NCI-H69 (cell line): ENCODE results near the gene HPS3.

ENCODE experiments used
- DNase-seq: peaks from one replicate; lab custom pipeline; 2025; lab: John Stamatoyannopoulos, UW

The HPS3 gene

DNA sequence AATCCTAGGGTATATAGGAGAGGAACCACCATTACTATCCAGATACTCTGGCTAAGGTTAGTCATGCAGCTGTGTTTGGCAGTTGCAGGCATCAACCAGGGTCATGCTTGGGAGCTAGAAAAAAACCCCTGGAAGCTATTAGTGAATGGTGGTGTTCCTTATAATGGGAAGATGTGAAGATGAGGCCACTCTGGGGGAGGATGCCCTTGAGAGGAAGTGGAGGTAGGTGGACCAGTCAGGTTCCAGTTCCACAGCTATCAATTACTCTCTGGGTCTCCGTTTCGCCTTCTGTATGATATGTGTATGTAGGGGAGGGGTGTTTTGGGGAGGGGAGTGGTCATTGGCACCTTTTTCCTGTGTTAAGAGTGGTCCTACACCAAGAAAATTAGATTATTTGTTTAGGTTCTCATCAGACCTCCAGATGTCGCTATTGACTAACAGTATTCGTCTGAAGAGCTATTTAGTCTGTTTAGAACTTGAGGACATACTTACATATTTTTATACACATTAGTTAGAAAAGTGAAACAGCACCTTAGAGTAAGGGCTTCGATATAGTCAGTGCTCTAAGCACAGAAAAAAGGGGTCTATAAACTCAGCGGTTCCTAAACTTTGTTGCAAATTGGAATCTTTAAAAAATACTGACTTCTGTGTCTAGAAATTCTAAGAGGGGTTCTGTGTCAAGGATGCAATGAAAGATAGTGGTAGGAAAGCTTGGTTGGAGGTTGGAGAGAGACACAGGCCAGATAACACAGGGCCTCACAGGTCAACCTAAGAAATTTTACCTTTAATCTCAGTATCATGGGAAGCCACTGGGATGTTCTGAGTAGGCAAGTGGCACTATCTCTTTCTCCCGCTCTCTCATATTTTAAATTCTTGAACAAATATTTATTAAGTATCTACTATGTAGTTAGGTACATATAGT is 9.1 kb upstream of the HPS3 start:
- DNase-seq = peak; percentile 52

DNA sequence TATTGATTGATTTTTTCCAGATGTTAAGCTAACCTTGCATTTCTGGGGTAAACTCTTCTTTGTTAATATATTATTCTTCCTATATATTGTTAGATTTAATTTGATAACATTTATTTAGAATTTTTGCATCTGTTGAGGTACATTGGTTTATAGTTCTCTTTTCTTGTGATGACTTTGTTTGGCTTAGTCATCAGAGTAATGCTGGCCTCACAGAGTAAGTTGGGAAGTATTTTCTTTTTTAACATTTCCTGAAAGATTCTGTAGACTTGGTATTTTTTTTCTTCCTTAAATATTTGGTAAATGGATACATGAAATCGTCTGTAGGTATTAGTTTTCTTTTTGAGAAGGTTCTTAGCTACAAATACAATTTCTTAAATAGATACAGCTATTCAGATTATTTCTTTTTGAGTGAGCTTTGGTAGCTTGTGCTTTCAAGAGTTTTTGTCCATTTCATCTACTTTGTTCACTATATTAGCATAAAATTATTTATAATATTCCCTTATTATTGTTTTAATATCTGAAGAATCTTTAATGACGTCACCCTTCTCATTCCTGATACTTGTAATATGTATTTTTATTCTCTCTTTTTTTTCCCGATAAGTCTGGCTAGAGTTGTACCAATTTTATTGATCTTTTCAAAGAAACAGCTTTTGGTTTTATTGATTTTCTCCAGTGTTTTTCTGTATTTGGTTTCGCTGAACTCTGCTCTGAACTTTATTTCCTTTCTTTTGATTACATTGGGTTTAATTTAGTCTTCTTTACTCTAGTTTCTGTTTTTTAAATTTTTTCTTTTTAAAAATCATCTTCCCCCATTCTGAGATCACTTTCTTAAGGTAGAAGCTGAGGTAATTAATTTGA is 6.5 kb upstream of the HPS3 start:
- no peak for DNase-seq

DNA sequence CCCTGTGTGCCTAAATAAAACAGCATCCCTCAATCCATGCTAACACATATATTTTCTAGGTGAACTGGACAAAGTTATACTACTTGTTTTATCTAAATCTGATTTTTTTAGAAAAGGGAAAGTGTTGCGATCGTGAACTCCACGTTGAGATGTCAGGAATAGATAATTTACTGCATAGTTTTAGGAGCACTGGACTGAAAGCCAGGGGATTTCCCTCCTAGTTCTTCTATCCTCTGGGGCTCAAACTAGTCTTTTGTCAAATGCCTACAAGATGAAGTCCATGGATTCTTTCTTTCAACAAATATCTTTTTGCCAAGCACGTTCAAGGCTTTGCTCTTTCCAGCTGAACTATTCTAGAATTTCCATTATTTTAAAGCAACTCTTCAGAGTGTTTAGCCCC is 617 bp upstream of the HPS3 start:
- peak; percentile 10 for DNase-seq

DNA sequence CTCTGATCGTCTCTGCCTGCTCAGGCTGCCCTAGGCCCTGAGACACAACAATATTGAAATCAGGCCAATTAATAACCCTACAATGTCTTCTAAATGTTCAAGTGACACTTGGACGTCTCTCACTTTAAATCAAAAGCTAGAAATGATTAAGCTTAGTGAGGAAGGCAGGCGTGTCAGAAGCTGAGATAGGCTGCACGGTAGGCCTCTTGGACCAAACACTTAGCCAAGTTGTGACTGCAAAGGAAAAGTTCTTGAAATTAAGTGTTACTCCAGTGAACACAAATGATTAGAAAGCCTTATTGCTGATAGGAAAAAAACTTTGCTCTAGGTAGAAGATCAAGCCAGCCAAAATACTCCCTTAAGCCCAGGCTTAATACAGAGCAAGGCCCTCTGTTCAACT is 2.2 kb downstream of the HPS3 start:
- no peak for DNase-seq

DNA sequence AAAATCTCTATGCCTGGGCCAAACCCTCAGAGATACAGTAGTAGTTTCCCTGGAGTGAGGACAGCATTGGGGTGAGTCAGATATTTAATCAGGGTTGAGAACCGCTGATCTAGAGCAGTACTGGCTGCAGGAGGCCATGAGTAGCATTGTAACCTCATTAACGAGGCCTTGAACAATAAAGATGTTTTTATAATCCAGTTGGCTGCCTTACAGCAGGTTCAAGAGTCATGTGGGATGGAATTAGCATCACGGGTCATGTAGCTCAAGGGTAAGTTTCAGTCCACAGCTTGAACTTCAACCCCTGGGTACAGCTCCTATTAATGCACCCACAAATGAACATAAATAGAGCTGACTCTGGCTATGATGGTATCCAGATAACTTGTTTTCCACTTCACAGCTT is 5.1 kb downstream of the HPS3 start:
- no peak for DNase-seq

DNA sequence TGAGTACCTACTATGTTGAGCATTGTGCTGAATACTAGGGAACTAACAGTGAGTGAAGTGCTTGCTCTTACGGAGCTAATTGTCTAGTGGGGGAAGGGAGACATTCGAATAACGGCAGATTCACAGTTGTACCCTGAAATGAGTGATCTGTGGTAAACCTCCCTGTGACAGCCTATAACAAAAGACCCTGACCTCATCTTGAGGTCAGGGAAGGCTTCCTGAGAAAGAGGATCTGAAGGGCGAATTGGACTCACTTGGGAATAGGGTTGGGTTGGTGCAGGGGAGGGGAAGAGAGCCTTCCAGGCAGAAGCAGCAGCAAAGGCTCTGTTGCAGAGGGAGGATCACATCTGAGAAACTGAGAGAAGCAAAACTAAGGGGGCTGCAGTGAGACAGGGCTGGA is 13.2 kb downstream of the HPS3 start:
- DNase-seq = no peak

DNA sequence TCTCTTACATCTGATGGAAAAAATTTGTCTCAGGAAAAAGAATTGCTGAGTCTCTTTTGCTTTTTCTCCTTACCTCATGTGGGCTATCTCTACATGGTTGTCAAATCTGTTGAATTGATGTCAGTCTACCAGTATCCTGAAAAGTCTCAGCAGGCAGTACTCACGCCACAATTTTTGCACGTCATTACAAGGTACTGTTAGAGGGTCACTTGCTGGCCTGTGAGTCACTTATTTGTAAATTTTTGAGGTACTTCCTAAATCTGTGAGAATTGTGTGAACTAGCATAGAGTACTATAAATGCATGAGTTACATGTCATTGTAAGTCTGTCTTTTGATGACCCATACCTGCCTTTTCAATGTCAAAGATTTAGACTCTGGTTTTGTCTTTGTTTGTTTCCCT is 15.9 kb downstream of the HPS3 start:
- DNase-seq = no peak

DNA sequence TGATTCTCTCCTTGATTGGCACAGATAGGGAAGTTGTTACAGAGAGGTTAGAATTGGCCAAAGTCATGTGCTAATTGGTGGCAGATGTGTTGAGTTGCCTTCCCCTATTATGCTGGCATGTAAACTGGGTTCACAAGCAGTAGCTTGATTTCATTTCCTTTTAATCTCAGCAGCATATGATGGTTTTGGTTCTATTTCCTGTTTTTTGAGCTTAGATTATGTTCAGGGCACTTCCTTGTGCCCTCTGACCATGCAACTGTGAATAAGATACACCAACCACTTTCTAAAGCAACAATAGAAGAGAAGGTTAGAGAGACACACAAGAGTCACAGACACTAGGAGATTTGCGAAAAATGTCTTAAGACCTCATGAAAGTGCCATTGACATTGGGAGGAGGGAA is 16.5 kb downstream of the HPS3 start:
- DNase-seq = no peak

DNA sequence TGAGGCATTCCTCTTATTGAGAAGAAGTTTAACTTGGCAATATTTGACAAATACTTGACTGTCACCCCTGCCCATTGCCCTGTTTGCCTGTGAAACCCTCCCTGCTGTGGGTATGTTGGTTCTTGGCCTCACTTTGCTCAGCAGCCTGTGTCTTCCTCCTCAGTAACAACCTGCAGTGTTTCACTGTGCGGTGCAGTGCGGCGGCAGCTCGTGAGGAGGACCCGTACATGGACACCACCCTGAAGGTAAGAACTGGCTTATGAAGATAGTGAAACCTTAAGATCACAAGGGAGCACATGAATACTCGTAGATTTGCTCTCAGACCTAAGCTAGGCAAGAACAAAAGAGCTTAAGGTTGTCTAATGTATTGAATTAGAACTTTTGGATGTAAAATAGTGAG is 21.0 kb downstream of the HPS3 start:
- no peak for DNase-seq

DNA sequence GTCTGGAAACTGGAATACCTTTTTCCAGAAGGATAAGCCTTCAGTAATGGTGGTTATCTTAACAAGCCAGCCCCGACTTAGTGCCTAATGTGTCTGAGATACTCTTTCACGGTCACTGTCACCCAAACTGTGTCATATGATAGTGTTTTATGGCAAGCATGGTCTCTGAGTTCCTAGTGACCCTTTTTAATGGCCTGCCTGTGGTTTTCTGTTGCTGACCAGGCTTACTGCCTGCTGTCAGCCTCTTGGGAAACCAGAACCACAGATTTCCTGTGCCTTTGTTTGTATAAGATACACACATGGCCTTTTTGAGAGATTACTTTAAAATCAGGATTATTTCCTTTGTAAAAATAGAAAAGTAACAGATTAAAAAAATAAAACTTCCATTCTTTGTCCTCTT is 22.4 kb downstream of the HPS3 start:
- DNase-seq = no peak

DNA sequence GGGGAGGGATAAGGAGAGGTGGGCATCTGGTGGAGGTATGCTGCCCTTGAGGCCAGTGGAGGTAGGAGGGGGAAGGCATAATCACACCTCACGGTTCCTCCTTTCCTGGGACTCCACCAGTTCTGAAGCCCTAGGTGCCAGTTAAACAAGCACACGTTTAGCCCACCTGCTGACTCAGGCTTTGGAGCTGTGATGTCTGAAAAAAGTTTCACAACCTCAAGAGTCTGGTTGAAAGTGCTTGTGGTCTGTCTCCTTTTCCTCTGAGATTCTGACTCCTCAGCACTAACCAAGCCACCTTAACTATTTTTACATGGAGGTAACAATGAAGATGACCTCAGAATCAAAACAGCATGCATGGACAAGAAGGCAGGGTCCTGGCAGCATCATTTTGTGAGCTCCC is 23.0 kb downstream of the HPS3 start:
- no peak for DNase-seq

DNA sequence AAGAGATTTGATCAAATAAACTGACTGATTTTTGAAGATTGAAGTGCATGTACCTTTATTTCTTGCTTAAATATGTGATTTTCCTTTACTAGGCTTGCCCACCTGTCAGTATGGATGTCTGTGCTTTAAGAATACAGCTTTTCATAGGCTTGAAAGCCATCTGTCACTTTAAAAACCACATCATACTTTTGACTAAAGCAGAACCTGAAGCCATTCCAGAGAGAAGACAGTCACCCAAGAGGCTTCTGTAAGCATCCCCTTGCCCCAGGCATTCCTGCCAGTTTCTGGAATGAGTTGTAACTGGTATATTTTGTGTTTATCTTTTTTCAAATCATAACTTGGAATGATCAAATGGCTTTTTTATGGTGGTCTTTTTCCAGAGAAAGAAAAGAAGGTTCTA is 24.0 kb downstream of the HPS3 start:
- no peak for DNase-seq

DNA sequence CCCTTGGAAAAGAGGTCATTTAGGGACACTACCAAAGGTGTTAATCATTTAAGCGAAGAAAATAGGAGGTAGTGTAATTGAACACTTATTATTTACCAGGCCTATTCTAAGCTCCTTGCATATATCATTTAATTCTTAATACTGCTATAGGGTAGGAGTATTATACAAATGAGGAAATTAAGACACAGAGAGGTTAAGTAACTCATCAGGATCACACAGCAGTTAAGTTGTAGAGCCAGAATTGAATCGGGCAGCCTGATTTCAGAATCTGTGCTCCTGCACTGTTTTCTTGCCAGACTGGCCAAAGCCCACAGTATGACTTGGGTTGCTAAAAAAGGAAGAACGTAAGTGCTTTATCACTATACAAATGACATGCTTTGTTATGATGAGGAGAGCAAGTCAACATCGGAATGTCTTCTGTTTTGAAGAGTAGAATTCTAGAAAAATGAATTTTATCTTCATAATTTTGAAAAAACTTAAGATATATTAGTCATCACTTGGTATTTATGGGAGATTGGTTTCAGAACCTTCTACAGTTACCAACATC is 31.4 kb downstream of the HPS3 start:
- DNase-seq = no peak

DNA sequence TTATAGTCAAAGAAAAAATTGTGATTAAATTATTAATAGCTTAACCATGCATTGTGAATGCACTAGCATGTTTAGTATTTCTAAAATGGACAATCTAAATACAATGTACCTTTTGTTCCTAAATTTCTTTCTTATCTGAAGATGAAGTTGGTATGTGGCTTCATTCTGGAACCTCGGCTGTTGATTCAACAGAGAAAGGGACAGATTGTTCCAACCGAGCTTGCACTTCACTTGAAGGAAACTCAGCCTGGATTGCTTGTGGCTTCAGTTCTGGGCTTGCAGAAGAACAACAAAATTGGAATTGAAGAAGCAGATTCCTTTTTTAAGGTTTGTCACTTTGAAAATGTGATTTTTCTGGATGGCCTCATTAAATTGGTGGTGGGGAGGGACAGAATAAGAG is 32.6 kb downstream of the HPS3 start:
- no peak for DNase-seq

DNA sequence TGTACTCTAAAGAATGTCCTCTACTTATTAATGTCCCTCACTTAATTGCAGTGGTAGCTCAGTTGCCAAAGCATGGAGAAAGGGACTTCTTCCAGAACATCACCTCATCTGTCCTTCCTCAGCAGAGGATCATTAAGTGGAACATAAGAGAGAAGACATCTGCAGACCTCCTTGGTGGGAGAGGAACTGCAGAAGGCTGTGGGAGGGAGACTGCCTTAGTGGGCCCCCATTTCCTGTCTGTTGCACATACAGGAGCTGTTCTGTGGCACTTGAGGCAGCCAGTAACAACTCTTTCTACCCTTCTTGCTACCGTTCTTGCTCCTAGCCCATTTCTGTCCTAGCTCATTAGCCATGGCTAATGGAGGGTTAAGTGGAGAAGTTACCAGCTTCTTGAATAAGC is 33.6 kb downstream of the HPS3 start:
- no peak for DNase-seq

DNA sequence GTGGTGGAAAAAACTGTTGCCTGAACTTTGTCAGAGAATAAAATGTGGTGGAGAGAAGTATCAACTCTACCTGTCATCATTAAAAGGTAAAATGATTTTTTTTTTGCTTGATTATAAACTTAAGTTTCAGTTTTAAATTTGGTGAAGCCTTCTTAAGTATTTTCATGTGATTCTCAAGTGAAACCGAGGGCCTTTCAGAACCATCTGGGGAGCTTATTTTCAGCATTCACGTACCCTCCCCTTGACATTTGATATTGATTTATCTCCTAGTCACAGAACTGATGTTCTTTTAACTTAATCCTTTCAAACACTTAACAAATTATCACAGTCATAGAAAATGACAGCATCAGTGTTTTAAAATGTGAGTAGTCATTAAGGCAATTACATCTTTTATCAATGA is 38.5 kb downstream of the HPS3 start:
- no peak for DNase-seq

DNA sequence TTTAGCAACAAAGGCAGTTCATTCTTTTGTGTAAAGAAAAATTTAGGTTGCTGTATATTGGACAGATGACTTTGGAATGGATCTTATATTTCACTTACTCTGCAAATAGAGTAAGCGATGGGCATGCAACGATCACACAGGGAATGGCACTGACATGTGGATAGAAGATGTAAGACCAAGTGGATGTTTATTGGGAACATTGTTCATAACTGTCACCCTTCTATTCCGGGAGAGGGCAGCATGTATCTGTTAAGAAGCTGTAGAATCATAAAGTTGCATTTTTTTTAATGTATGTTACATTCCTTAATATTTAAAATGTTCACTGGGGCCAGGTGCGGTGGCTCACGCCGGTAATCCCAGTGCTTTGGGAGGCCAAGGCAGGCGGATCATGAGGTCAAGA is 41.2 kb downstream of the HPS3 start:
- DNase-seq = no peak

DNA sequence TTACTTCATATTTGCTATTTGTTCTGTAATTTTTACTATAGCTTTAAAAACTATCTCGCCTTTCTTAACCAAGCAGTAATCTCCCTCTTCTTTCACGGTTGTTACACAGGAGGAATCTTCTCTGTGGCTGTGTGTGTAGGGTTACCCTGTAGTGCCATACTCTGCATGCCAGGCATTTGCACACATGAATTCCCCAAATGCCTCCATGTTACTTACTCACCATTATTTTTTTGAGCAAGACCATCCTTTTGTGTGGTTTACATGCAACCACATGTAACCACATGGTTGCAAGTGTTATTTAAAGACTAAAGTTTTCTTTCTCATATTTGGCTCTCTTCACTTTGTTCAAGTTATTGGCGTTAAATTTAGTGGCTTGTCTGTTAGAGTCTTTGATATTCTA is 45.5 kb downstream of the HPS3 start:
- DNase-seq = no peak

DNA sequence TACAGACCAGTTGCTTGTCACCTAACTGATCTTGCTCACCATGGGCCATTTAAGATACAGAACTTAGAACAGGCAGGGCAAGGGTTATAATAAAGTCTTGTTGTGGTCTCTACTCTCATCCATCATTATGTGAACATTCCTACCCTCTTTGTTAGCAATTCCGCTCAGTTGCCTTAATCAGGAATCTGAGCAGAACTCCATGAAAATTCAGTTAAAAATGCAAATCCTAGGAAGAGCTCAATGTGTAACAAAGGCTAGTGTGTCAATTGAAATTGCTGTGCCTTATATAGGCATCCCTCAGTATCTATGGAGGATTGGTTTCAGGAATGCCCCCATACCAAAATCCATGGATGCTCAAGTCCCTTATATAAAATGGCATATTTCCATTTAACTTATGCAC is 47.7 kb downstream of the HPS3 start:
- DNase-seq = no peak

DNA sequence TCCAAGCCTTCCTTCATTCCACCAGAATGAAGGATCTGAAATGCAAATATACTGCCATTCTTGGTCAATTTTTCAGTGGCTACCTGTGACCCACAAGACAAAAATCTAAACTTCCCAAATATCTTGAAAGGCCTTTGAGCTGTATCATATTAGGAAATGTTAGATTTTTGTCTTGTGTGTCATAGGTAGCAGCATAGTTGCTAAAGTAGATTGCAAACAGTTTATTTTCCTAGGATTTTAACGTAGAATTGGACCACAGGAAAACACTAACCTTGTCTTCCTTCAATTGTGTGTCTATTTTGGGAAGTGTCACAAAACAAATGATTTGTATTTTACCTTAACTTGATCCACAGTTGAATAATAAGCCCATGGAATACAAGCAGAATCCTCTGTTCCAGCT is 49.8 kb downstream of the HPS3 start:
- no peak for DNase-seq

DNA sequence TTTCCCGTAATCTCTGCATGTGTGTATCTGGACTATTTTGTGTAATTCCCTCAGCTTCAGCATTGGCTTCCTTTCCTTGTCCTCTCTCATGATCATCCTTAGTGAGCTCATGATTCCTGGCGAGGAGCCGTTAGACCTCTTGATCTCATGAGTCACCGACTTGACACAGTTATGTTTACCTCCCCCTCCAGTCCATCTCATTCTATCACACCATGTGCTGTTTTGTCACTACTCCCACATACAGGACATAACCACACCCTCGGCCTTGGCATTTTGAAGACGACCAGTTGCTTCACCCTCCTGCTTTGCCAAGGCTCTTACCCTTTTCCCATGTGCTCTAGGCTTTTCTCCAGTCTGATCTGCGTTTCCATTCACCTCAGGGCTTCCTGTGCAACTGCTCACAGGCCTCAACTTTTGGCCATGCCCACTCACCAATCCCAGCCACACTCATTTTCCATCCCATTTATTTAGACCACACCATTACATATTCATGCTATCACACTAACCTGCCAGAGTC is 50.7 kb downstream of the HPS3 start:
- DNase-seq = no peak

DNA sequence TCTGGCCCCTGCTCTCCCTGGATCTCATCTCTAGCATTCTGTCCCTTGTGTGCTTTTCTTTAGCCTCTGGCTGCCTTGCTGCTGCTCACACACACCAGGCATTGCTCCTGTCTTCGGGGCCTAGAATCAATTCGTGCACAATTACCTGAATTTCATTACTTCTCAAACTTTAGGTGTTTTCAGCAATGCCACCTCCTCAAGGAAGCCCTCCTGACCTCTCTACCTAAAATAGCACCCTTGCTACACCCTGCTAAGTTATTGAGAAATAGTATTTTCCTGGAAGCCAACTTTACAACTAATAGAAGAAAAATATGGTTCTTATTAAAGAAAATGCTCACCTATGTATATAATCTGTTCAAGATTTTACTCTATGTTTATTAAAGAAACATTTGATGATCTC is 51.7 kb downstream of the HPS3 start:
- DNase-seq = no peak

DNA sequence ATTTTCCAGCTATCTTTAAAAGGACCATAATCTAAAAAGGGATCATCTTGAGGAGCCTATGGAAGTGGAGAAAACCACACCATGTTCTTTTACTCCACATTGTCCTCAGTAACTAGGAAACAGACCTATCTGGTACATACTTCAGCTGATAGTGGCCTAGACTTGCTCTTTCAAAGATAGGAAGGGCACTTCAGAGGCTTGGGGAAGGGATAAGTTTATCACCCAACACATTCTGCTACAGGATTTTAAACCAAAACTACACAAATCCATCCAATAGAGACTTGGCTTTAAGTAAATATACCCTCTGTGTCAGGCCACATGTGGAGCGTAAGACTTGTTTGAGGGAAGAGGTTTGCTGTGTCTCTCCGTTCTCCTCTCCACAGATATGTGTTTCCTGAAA is 56.8 kb downstream of the HPS3 start:
- no peak for DNase-seq
